Measurements from ENCODE around the gene LNPEP. TPM values are rescaled to one million over a fixed set of nuclear protein-coding genes. Genes with fewer than 3 reads are reported as not detected.

Gene LNPEP
- total RNA-seq, 2 experiments from 2014 or later = 79.1 to 116 TPM

- Histone ChIP-seq H3K9me3 (ENCODE audit: low read length) (no peaks in the 10 kb centered on the region), H3K27ac (ENCODE audit: low read depth, low read length, poor library complexity, severe bottlenecking) (no peak overlapping the region)
Observed at GRCh38 chr5:97074859-97075489, 139.1 kb downstream of the LNPEP start.

GRCh38 chr5:97075649-97076048 lies 139.8 kb downstream of the LNPEP start:
- intact Hi-C loops (cut with micrococcal nuclease; ENCODE audit: unreplicated experiment) = no loop called here
- H4K20me1 ChIP-seq (ENCODE audit: insufficient read depth, low read length) = no peaks in the 10 kb centered on the region
- POLR2A ChIA-PET = interaction anchor here (0.6 to 1.3 kb wide), 2 partner anchors 64 to 152 kb away, joined by 3 to 4 read pairs; no protein-coding TSS in a partner anchor

More at GRCh38 chr5:97074859-97075489, 139.1 kb downstream of the LNPEP start:
- intact Hi-C loops (cut with micrococcal nuclease; ENCODE audit: unreplicated experiment) = no loop called here
- Histone ChIP-seq H3K36me3 (ENCODE audit: insufficient read depth, low read length) (no peaks in the 10 kb centered on the region), H3K79me2 (ENCODE audit: insufficient read depth, low read depth, low read length) (no peaks in the 10 kb centered on the region), H3K4me2 (ENCODE audit: low read length) (no peak overlapping the region), H3K4me3 (ENCODE audit: low read depth, low read length, poor library complexity, severe bottlenecking) (no peak overlapping the region), H2AFZ (ENCODE audit: low read length) (no peak overlapping the region), H4K20me1 (ENCODE audit: insufficient read depth, low read length) (no peaks in the 10 kb centered on the region), H3K9me2 (ENCODE audit: insufficient read depth, low read length) (no peaks in the 10 kb centered on the region), H3K4me1 (ENCODE audit: insufficient read depth, low read length, poor library complexity, severe bottlenecking) (no peaks in the 10 kb centered on the region)
- CTCF ChIA-PET (ENCODE audit: unreplicated experiment) = no interaction called here
- DNase-seq (ENCODE audit: low spot score) = no peak
- no TSS peak for BruUV-seq (replicated peaks)
- TF ChIP-seq CTCF (conservative IDR thresholded peaks at IDR 0.05; ENCODE audit: low read length) (no peak), EZH2phosphoT487 (IDR thresholded peaks at IDR 0.05; ENCODE audit: borderline replicate concordance, low read depth, low read length) (no peak)
- POLR2A ChIA-PET = interaction anchor here (0.6 to 1.3 kb wide), 2 partner anchors 65 to 1731 kb away, joined by 3 read pairs; no protein-coding TSS in a partner anchor

More at GRCh38 chr5:97075649-97076048, 139.8 kb downstream of the LNPEP start:
- H3K4me3 ChIP-seq (ENCODE audit: low read depth, low read length, poor library complexity, severe bottlenecking) = no peak overlapping the region
- TF ChIP-seq CTCF (conservative IDR thresholded peaks at IDR 0.05; ENCODE audit: low read length) (no peak), EZH2phosphoT487 (IDR thresholded peaks at IDR 0.05; ENCODE audit: borderline replicate concordance, low read depth, low read length) (no peak)
- H3K36me3 ChIP-seq (ENCODE audit: insufficient read depth, low read length) = no peaks in the 10 kb centered on the region
- CTCF ChIA-PET (ENCODE audit: unreplicated experiment) = no interaction called here
- no peak overlapping the region for H3K27ac ChIP-seq (ENCODE audit: low read depth, low read length, poor library complexity, severe bottlenecking)
- no peak overlapping the region for H2AFZ ChIP-seq (ENCODE audit: low read length)
- no TSS peak for BruUV-seq (replicated peaks)
- H3K9me3 ChIP-seq (ENCODE audit: low read length) = no peaks in the 10 kb centered on the region
- H3K9me2 ChIP-seq (ENCODE audit: insufficient read depth, low read length) = no peaks in the 10 kb centered on the region
- no peaks in the 10 kb centered on the region for H3K79me2 ChIP-seq (ENCODE audit: insufficient read depth, low read depth, low read length)
- no peaks in the 10 kb centered on the region for H3K4me1 ChIP-seq (ENCODE audit: insufficient read depth, low read length, poor library complexity, severe bottlenecking)
- H3K4me2 ChIP-seq (ENCODE audit: low read length) = no peak overlapping the region
- no peak for DNase-seq (ENCODE audit: low spot score)

Data from OCI-LY7 (cell line).